Measurements from ENCODE around the gene LHFPL6. TPM values are rescaled to one million over a fixed set of nuclear protein-coding genes. Genes with fewer than 3 reads are reported as not detected.
A peak's percentile ranks its signal among the peaks of the same experiment; 100 is the strongest.

Gene LHFPL6
- total and polyA plus RNA-seq, 2 experiments from 2014 or later, result 91.2 to 111 TPM

DNA sequence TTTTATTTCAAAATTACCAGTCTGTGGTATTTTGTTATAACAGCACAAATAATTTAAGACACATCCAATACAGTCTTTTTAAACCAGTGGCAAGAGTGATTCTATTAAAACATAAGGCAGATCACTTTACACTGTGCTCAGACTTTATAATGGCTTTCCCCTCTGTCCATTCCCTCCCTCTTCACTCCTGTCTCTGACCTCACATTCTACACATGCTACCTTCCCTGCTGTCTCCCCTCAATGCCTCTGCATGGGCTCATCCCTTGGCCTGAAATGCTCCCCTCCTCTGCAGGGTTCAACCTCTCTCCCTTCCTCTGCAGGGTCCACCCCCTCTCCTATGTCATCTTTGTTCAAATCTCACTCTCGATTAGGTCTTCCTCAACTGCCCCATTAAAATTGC, 170.8 kb downstream of the LHFPL6 start:
- no peak overlapping the region for H3K27ac ChIP-seq
- H4K20me1 ChIP-seq (ENCODE audit: insufficient read depth), result no peaks in the 10 kb centered on the region
- H3K4me3 ChIP-seq, result no peak overlapping the region
- peaks cover 17% of the 10 kb centered on the region; the same call in 1 of the 2 replicates for H3K79me2 ChIP-seq (ENCODE audit: insufficient read depth)
- H3K9me2 ChIP-seq (ENCODE audit: insufficient read depth), result no peaks in the 10 kb centered on the region
- H3K9ac ChIP-seq, result no peak overlapping the region
- H3K36me3 ChIP-seq (ENCODE audit: low read depth), result no peaks in the 10 kb centered on the region
- no peak for DNase-seq
- in situ Hi-C loops (cut with MboI), result no loop called here
- no peak overlapping the region for H3K4me2 ChIP-seq (ENCODE audit: unreplicated experiment)
- H2AFZ ChIP-seq, result no peak overlapping the region
- H3K9me3 ChIP-seq (ENCODE audit: low read depth), result no peaks in the 10 kb centered on the region
- no peaks in the 10 kb centered on the region for H3F3A ChIP-seq (ENCODE audit: insufficient read depth)
- H3K4me1 ChIP-seq (ENCODE audit: insufficient read depth), result no peaks in the 10 kb centered on the region
- H3K27me3 ChIP-seq (replicated peaks; ENCODE audit: insufficient read depth), result no peaks in the 10 kb centered on the region
- TF ChIP-seq EZH2phosphoT487 (IDR thresholded peaks at IDR 0.05; ENCODE audit: insufficient read depth, low read depth), result no peak
- no peak for TF ChIP-seq EZH2 (IDR thresholded peaks at IDR 0.05; ENCODE audit: insufficient read depth, poor library complexity, severe bottlenecking)
- WGBS, 2 experiments (ENCODE audit: low coverage in 1 of 2, low lambda C conversion rate in 2 of 2, missing lambda C conversion rate in 2 of 2), result 97 to 100% methylated on average over 1 of the region's 1 CpG

DNA sequence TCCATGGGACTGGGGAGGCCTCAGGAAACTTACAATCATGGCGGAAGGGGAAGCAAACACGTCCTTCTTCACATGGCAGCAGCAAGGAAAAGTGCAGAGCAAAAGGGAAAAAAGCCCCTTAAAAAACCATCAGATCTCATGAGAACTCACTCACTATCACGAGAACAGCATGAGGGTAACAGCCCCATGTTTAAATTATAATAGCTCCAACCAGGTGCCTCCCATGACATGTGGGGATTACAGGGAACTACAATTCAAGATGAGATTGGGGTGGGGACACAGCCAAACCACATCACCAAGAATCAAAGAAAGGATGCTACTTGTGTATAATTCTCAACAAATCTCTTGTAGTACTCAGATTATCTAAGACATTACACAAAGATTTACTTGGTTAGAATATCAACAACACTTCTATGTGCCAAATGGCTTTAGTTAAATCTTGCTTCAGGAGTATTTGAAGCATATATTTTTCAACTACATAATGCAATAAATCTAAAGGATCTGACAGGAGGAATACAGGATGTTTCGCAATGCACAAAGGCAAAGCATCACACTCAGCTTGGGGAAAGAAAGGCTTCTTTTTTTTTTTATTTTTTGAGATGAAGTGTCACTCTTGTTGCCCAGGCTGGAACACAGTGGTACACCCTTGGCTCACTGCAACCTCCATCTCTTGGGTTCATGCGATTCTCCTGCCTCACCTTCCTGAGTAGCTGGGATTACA, 180.0 kb downstream of the LHFPL6 start:
- H2AFZ ChIP-seq, result no peak overlapping the region
- in situ Hi-C loops (cut with MboI), result loop anchor here (10.0 kb wide), 1 partner anchor 182 kb away; the partner anchor contains the start of gene LHFPL6
- no peaks in the 10 kb centered on the region for H3K27me3 ChIP-seq (replicated peaks; ENCODE audit: insufficient read depth)
- no peaks in the 10 kb centered on the region for H3K9me3 ChIP-seq (ENCODE audit: low read depth)
- TF ChIP-seq EZH2 (IDR thresholded peaks at IDR 0.05; ENCODE audit: insufficient read depth, poor library complexity, severe bottlenecking) (no peak), EZH2phosphoT487 (IDR thresholded peaks at IDR 0.05; ENCODE audit: insufficient read depth, low read depth) (no peak)
- no peak overlapping the region for H3K9ac ChIP-seq
- DNase-seq, result peak; percentile 21
- H3K79me2 ChIP-seq (ENCODE audit: insufficient read depth), result no peaks in the 10 kb centered on the region
- 95 to 97% methylated on average over 5 of the region's 5 CpGs for WGBS, 2 experiments (ENCODE audit: low coverage in 1 of 2, low lambda C conversion rate in 2 of 2, missing lambda C conversion rate in 2 of 2)
- H3K36me3 ChIP-seq (ENCODE audit: low read depth), result no peaks in the 10 kb centered on the region
- no peaks in the 10 kb centered on the region for H3F3A ChIP-seq (ENCODE audit: insufficient read depth)
- H3K27ac ChIP-seq, result no peak overlapping the region
- H3K4me3 ChIP-seq, result no peak overlapping the region
- no peaks in the 10 kb centered on the region for H4K20me1 ChIP-seq (ENCODE audit: insufficient read depth)
- H3K4me1 ChIP-seq (ENCODE audit: insufficient read depth), result peaks cover 2% of the 10 kb centered on the region; the same call in 1 of the 2 replicates
- H3K9me2 ChIP-seq (ENCODE audit: insufficient read depth), result no peaks in the 10 kb centered on the region
- no peak overlapping the region for H3K4me2 ChIP-seq (ENCODE audit: unreplicated experiment)

DNA sequence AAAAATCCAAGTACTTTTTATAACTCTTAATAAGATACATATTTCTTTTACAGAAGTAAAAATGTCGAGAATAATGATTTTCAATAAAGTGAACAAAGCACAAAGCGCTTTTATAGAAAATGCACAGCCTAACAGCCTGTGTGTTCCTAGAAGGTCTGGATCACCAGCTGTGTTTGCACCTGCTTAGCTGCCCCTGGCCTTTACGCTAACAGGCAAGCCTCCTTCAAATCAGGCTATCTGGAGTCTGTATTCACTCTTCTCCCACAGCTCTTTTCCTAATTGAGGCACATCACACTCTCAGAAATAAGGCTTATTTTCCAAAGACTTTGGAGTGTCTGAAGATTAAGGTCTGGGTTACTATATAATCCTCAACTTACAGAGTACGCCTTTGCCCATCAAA, 183.1 kb downstream of the LHFPL6 start:
- peaks cover 12% of the 10 kb centered on the region for H3K4me1 ChIP-seq (ENCODE audit: insufficient read depth)
- H4K20me1 ChIP-seq (ENCODE audit: insufficient read depth), result no peaks in the 10 kb centered on the region
- H3K4me2 ChIP-seq (ENCODE audit: unreplicated experiment), result no peak overlapping the region
- DNase-seq, result no peak
- WGBS, 2 experiments (ENCODE audit: low coverage in 1 of 2, low lambda C conversion rate in 2 of 2, missing lambda C conversion rate in 2 of 2), result 98% methylated on average over 4 of the region's 4 CpGs
- no peaks in the 10 kb centered on the region for H3K36me3 ChIP-seq (ENCODE audit: low read depth)
- no peaks in the 10 kb centered on the region for H3K9me2 ChIP-seq (ENCODE audit: insufficient read depth)
- no peaks in the 10 kb centered on the region for H3K27me3 ChIP-seq (replicated peaks; ENCODE audit: insufficient read depth)
- H3K9ac ChIP-seq, result no peak overlapping the region
- in situ Hi-C loops (cut with MboI), result loop anchor here (10.0 kb wide), 1 partner anchor 185 kb away; the partner anchor contains the start of gene LHFPL6
- H2AFZ ChIP-seq, result no peak overlapping the region
- H3K79me2 ChIP-seq (ENCODE audit: insufficient read depth), result no peaks in the 10 kb centered on the region
- no peaks in the 10 kb centered on the region for H3K9me3 ChIP-seq (ENCODE audit: low read depth)
- H3K4me3 ChIP-seq, result no peak overlapping the region
- H3F3A ChIP-seq (ENCODE audit: insufficient read depth), result peaks cover 11% of the 10 kb centered on the region; the same call in 1 of the 2 replicates
- no peak overlapping the region for H3K27ac ChIP-seq
- TF ChIP-seq EZH2 (IDR thresholded peaks at IDR 0.05; ENCODE audit: insufficient read depth, poor library complexity, severe bottlenecking), result no peak
- no peak for TF ChIP-seq EZH2phosphoT487 (IDR thresholded peaks at IDR 0.05; ENCODE audit: insufficient read depth, low read depth)

DNA sequence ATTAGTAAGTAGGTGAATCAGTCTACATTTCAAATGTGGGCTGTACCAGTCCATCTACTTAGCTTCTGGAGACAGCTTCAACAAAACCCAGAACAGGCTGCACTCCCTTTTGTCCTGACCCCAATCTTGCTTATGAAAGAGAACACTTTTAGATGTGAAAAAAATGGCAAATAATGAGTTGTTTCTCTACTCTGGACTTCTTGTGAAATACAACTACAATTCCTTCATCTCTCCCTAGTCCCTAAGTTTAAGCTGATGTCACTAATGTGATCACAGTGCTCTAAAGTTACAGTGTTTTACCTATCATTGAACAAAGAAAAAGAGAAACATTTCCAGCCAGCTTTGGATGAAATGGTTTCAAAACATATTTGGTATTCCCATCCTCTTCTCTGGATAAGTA, 183.9 kb downstream of the LHFPL6 start:
- H3K9me2 ChIP-seq (ENCODE audit: insufficient read depth), result no peaks in the 10 kb centered on the region
- H3F3A ChIP-seq (ENCODE audit: insufficient read depth), result peaks cover 11% of the 10 kb centered on the region; the same call in 1 of the 2 replicates
- no peak overlapping the region for H3K4me2 ChIP-seq (ENCODE audit: unreplicated experiment)
- H3K9me3 ChIP-seq (ENCODE audit: low read depth), result no peaks in the 10 kb centered on the region
- in situ Hi-C loops (cut with MboI), result no loop called here
- H3K36me3 ChIP-seq (ENCODE audit: low read depth), result no peaks in the 10 kb centered on the region
- H3K27me3 ChIP-seq (replicated peaks; ENCODE audit: insufficient read depth), result no peaks in the 10 kb centered on the region
- no peak overlapping the region for H3K9ac ChIP-seq
- H2AFZ ChIP-seq, result no peak overlapping the region
- no peaks in the 10 kb centered on the region for H4K20me1 ChIP-seq (ENCODE audit: insufficient read depth)
- no peak overlapping the region for H3K27ac ChIP-seq
- H3K4me3 ChIP-seq, result no peak overlapping the region
- no peak for DNase-seq
- H3K4me1 ChIP-seq (ENCODE audit: insufficient read depth), result peaks cover 12% of the 10 kb centered on the region
- TF ChIP-seq EZH2 (IDR thresholded peaks at IDR 0.05; ENCODE audit: insufficient read depth, poor library complexity, severe bottlenecking) (no peak), EZH2phosphoT487 (IDR thresholded peaks at IDR 0.05; ENCODE audit: insufficient read depth, low read depth) (no peak)
- no peaks in the 10 kb centered on the region for H3K79me2 ChIP-seq (ENCODE audit: insufficient read depth)

Data from GM23248 (cell line).